Breast epithelium (tissue), 4 donors: ENCODE data around the gene DAPK1. TPM values are rescaled to one million over a fixed set of nuclear protein-coding genes. Genes with fewer than 3 reads are reported as not detected.

Source experiments
- DNase-seq, 2 donors: peaks; one replicate each; pipeline ENCODE4 v3.0.0-alpha.2; 2019; ENCODE audit warnings: low spot score in 2 of 2
- H3K27ac ChIP-seq, 2 donors: fragments of 200-600 bp; sonication (generic) in 1 of 2; one replicate each; pipeline ENCODE4 v1.5.1; 2016 to 2019; ENCODE audit warnings: mild to moderate bottlenecking in 1 of 2
- H3K27me3 ChIP-seq, 2 donors: fragments of 200-600 bp; sonication (generic) in 1 of 2; one replicate each; pipeline versions ENCODE4 v1.5.1 to v1.6.0; 2017 to 2019; ENCODE audit warnings: control low read depth in 1 of 2, mild to moderate bottlenecking in 1 of 2
- H3K36me3 ChIP-seq: fragments of 200-600 bp; one replicate; pipeline ENCODE4 v1.5.1; 2019
- H3K4me1 ChIP-seq, 2 donors: fragments of 200-600 bp; sonication (generic); one replicate each; pipeline ENCODE4 v1.5.1; 2016 to 2019; ENCODE audit warnings: control low read depth in 1 of 2
- H3K4me3 ChIP-seq, 3 donors: fragments of 200-600 bp; sonication (generic); 1 replicate in 2 of 3; 2 replicates in 1 of 3; pipeline ENCODE4 v1.5.1; 2016 to 2019; ENCODE audit warnings: mild to moderate bottlenecking in 3 of 3, moderate library complexity in 2 of 3
- H3K9me3 ChIP-seq, 2 donors: fragments of 200-600 bp; sonication (generic) in 1 of 2; one replicate each; pipeline ENCODE4 v1.5.1; 2016 to 2019; ENCODE audit warnings: control low read depth in 1 of 2
- CTCF ChIP-seq, 3 donors: fragments of 450-650 bp; IDR thresholded peaks; one replicate each; pipeline ENCODE4 v1.5.1; 2016 to 2017; ENCODE audit warnings: antibody characterized with exemption in 3 of 3, mild to moderate bottlenecking in 3 of 3, moderate library complexity in 3 of 3
- POLR2A ChIP-seq: fragments of 450-650 bp; IDR thresholded peaks from one replicate; pipeline ENCODE4 v1.6.1; 2016; ENCODE audit warnings: antibody characterized with exemption, mild to moderate bottlenecking, moderate library complexity
- POLR2AphosphoS5 ChIP-seq, 3 donors: sonication (generic); formaldehyde crosslinking; IDR thresholded peaks; one replicate each; pipeline ENCODE4 v1.6.1; 2017; ENCODE audit warnings: antibody characterized with exemption in 3 of 3
- intact Hi-C: fragments of 100-400 bp; cut with DNase I; formaldehyde crosslinking; loops from one replicate; pipeline ENCODE4 v1.15.1; 2023; ENCODE audit warnings: low total_unique reads
- total RNA-seq, 3 donors: library from RNA; depleted of rRNA; stranded (reverse); fragments of >200 nt; gene quantifications; one replicate each; pipeline ENCODE4 v1.1.0, GENCODE V29; 2016

The DAPK1 gene
- total RNA-seq, 3 donors from 2014 or later = 14.7 to 42.6 (median 34.5) TPM

GRCh38 chr9:87686520-87687090, 188.9 kb downstream of the DAPK1 start:
- peak overlapping the region in 1 of 2 donors; percentile 4 for H3K27ac ChIP-seq
- intact Hi-C loops = no loop called here

GRCh38 chr9:87687207-87687606, 189.5 kb downstream of the DAPK1 start:
- Histone ChIP-seq H3K4me1 (no peaks in the 10 kb centered on the region), H3K9me3 (peaks cover 0 to 10% of the 10 kb centered on the region in 2 donors), H3K27me3 (no peaks in the 10 kb centered on the region), H3K36me3 (no peaks in the 10 kb centered on the region), H3K4me3 (no peak overlapping the region), H3K27ac (no peak overlapping the region)
- intact Hi-C loops = no loop called here
- TF ChIP-seq POLR2AphosphoS5 (IDR thresholded peaks at IDR 0.05) (no peak), CTCF (IDR thresholded peaks at IDR 0.05) (no peak)
- DNase-seq = no peak

More at GRCh38 chr9:87686520-87687090, 188.9 kb downstream of the DAPK1 start:
- Histone ChIP-seq H3K4me1 (no peaks in the 10 kb centered on the region), H3K4me3 (no peak overlapping the region), H3K27me3 (no peaks in the 10 kb centered on the region), H3K9me3 (peaks cover 0 to 10% of the 10 kb centered on the region in 2 donors), H3K36me3 (no peaks in the 10 kb centered on the region)
- no peak for DNase-seq
- TF ChIP-seq CTCF (IDR thresholded peaks at IDR 0.05) (no peak), POLR2AphosphoS5 (IDR thresholded peaks at IDR 0.05) (no peak), POLR2A (no peak)

- Histone ChIP-seq H3K27ac (no peak overlapping the region), H3K27me3 (no peaks in the 10 kb centered on the region), H3K4me3 (no peak overlapping the region), H3K36me3 (no peaks in the 10 kb centered on the region), H3K4me1 (no peaks in the 10 kb centered on the region), H3K9me3 (peaks cover 0 to 10% of the 10 kb centered on the region in 2 donors)
- TF ChIP-seq CTCF (IDR thresholded peaks at IDR 0.05) = no peak
- no peak for TF ChIP-seq POLR2A
- TF ChIP-seq POLR2AphosphoS5 (IDR thresholded peaks at IDR 0.05) = no peak
- intact Hi-C loops = no loop called here
- no peak for DNase-seq
These were observed 196.6 kb downstream of the DAPK1 start for GRCh38 chr9:87694236-87694755.

GRCh38 chr9:87695523-87695922, 197.9 kb downstream of the DAPK1 start:
- H3K4me3 ChIP-seq = no peak overlapping the region
- intact Hi-C loops = no loop called here
- no peaks in the 10 kb centered on the region for H3K27me3 ChIP-seq
- TF ChIP-seq POLR2AphosphoS5 (IDR thresholded peaks at IDR 0.05) (no peak), CTCF (IDR thresholded peaks at IDR 0.05) (no peak), POLR2A (no peak)
- no peaks in the 10 kb centered on the region for H3K4me1 ChIP-seq
- no peaks in the 10 kb centered on the region for H3K36me3 ChIP-seq
- no peaks in the 10 kb centered on the region for H3K9me3 ChIP-seq
- no peak overlapping the region for H3K27ac ChIP-seq
- no peak for DNase-seq

GRCh38 chr9:87696641-87697040, 199.0 kb downstream of the DAPK1 start:
- H3K4me3 ChIP-seq = no peak overlapping the region
- H3K9me3 ChIP-seq = no peaks in the 10 kb centered on the region
- intact Hi-C loops = no loop called here
- H3K36me3 ChIP-seq = no peaks in the 10 kb centered on the region
- no peak for DNase-seq
- no peaks in the 10 kb centered on the region for H3K4me1 ChIP-seq
- no peak for TF ChIP-seq POLR2A
- no peak for TF ChIP-seq POLR2AphosphoS5 (IDR thresholded peaks at IDR 0.05)
- TF ChIP-seq CTCF (IDR thresholded peaks at IDR 0.05) = no peak
- no peak overlapping the region for H3K27ac ChIP-seq
- H3K27me3 ChIP-seq = no peaks in the 10 kb centered on the region
